ENCODE data around the gene ALS2CL.
"Not testable (repeated sequence)": the region's sequence is repeated elsewhere in the genome, so short reads cannot be mapped to it uniquely, and the experiment has no call there.

The ALS2CL gene, protein sequence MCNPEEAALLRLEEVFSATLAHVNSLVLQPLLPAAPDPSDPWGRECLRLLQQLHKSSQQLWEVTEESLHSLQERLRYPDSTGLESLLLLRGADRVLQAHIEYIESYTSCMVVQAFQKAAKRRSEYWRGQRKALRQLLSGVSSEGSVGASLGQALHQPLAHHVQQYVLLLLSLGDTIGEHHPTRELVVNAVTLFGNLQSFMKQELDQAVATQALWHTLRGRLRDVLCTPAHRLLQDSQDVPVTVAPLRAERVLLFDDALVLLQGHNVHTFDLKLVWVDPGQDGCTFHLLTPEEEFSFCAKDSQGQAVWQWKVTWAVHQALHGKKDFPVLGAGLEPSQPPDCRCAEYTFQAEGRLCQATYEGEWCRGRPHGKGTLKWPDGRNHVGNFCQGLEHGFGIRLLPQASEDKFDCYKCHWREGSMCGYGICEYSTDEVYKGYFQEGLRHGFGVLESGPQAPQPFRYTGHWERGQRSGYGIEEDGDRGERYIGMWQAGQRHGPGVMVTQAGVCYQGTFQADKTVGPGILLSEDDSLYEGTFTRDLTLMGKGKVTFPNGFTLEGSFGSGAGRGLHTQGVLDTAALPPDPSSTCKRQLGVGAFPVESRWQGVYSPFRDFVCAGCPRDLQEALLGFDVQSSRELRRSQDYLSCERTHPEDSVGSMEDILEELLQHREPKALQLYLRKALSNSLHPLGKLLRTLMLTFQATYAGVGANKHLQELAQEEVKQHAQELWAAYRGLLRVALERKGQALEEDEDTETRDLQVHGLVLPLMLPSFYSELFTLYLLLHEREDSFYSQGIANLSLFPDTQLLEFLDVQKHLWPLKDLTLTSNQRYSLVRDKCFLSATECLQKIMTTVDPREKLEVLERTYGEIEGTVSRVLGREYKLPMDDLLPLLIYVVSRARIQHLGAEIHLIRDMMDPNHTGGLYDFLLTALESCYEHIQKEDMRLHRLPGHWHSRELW

DNA sequence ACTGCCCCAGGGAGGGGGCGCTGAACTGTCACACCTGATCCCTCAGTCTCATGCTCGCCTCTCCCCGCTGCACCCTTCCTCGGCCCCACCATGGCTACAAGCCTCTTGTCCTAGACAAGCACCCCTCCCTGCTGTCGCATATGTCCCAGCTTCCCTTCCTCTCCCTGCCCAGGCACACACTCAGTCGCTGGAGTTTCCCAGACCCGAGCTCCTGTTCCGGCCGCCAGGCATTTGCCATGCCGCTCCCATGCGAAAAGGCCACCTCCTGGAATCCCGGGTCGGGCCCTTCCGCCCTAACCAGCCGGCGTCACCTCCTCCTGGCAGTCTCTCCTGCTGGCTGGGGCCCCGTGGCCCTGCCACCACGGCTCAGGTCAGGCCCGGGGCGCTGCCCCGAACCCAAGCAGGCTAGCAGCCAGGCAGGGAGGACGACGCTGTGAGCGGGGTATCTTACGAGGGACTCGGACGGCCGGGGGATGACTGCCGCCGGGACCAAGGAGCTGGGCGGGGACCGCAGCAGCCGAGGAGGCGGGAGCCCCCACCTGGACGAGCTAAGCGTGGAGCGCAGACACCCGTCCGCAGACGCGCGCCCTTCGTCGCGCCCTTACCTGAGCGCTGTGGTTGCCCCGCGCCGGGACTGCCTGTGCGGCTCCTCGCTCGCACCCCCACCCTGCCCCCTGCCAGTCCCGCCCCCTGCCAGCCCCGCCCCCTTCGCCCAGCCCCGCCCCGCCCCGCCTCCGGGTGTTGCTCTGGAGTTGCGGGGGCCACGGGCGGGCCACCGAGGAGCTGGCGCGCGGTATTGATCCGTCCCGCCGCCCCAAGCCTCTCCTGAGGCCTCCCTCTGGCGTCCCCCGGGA, at the start of gene ALS2CL:
Gene ALS2CL (minus strand): TSS at position 642 of the 854 bp plus-strand sequence. CDS start 4,239 bp downstream, outside the sequence.
- DNase-seq (ENCODE audit: low read depth, low spot score), result no peak
- H3K27me3 ChIP-seq (ENCODE audit: control insufficient read depth, insufficient read depth, low read length), result peaks cover 2% of the 10 kb centered on the region; the same call in 1 of the 2 replicates
- no CpG with 5 or more reads among the region's 71 CpGs for WGBS (ENCODE audit: insufficient coverage, insufficient read length)
- no peak within 1 kb of the TSS for H3K27ac ChIP-seq (ENCODE audit: low read length)
- H3K4me1 ChIP-seq (ENCODE audit: control insufficient read depth, insufficient read depth, low read length), result peaks cover 7% of the 10 kb centered on the region
- no peaks in the 10 kb centered on the region for H3K9me3 ChIP-seq (ENCODE audit: control insufficient read depth, insufficient read depth, low read length)
- H3K4me3 ChIP-seq (ENCODE audit: low read length), result peak within 1 kb of the TSS; percentile 55; the same call in 1 of the 2 replicates
- H3K36me3 ChIP-seq (ENCODE audit: control insufficient read depth, insufficient read depth, low read length), result no peaks in the 10 kb centered on the region

GRCh38 chr3:46742992-46743585, 49.6 kb upstream of the ALS2CL start:
- Histone ChIP-seq H3K36me3 (ENCODE audit: control insufficient read depth, insufficient read depth, low read length) (no peaks in the 10 kb centered on the region), H3K4me1 (ENCODE audit: control insufficient read depth, insufficient read depth, low read length) (no peaks in the 10 kb centered on the region), H3K27ac (ENCODE audit: low read length) (no peak overlapping the region), H3K9me3 (ENCODE audit: control insufficient read depth, insufficient read depth, low read length) (no peaks in the 10 kb centered on the region), H3K4me3 (ENCODE audit: low read length) (no peak overlapping the region), H3K27me3 (ENCODE audit: control insufficient read depth, insufficient read depth, low read length) (no peaks in the 10 kb centered on the region)
- WGBS (ENCODE audit: insufficient coverage, insufficient read length), result no CpG with 5 or more reads among the region's 12 CpGs
- DNase-seq (ENCODE audit: low read depth, low spot score), result no peak

- no CpG with 5 or more reads among the region's 3 CpGs for whole genome bisulfite sequencing (ENCODE audit: insufficient coverage, insufficient read length)
- H3K4me1 ChIP-seq (ENCODE audit: control insufficient read depth, insufficient read depth, low read length); H3K4me3 ChIP-seq (ENCODE audit: low read length); H3K27me3 ChIP-seq (ENCODE audit: control insufficient read depth, insufficient read depth, low read length); H3K9me3 ChIP-seq (ENCODE audit: control insufficient read depth, insufficient read depth, low read length); DNase-seq (ENCODE audit: low read depth, low spot score); H3K36me3 ChIP-seq (ENCODE audit: control insufficient read depth, insufficient read depth, low read length); H3K27ac ChIP-seq (ENCODE audit: low read length): not testable (repeated sequence)
These were observed 46.1 kb upstream of the ALS2CL start for GRCh38 chr3:46739565-46739964.

- no peaks in the 10 kb centered on the region for H3K27me3 ChIP-seq (ENCODE audit: control insufficient read depth, insufficient read depth, low read length)
- no peak overlapping the region for H3K4me3 ChIP-seq (ENCODE audit: low read length)
- H3K9me3 ChIP-seq (ENCODE audit: control insufficient read depth, insufficient read depth, low read length), result no peaks in the 10 kb centered on the region
- no CpG with 5 or more reads among the region's 4 CpGs for WGBS (ENCODE audit: insufficient coverage, insufficient read length)
- no peak overlapping the region for H3K27ac ChIP-seq (ENCODE audit: low read length)
- no peaks in the 10 kb centered on the region for H3K36me3 ChIP-seq (ENCODE audit: control insufficient read depth, insufficient read depth, low read length)
- H3K4me1 ChIP-seq (ENCODE audit: control insufficient read depth, insufficient read depth, low read length), result no peaks in the 10 kb centered on the region
- DNase-seq (ENCODE audit: low read depth, low spot score), result no peak
These were observed 43.9 kb upstream of the ALS2CL start for GRCh38 chr3:46737329-46737731.

DNA sequence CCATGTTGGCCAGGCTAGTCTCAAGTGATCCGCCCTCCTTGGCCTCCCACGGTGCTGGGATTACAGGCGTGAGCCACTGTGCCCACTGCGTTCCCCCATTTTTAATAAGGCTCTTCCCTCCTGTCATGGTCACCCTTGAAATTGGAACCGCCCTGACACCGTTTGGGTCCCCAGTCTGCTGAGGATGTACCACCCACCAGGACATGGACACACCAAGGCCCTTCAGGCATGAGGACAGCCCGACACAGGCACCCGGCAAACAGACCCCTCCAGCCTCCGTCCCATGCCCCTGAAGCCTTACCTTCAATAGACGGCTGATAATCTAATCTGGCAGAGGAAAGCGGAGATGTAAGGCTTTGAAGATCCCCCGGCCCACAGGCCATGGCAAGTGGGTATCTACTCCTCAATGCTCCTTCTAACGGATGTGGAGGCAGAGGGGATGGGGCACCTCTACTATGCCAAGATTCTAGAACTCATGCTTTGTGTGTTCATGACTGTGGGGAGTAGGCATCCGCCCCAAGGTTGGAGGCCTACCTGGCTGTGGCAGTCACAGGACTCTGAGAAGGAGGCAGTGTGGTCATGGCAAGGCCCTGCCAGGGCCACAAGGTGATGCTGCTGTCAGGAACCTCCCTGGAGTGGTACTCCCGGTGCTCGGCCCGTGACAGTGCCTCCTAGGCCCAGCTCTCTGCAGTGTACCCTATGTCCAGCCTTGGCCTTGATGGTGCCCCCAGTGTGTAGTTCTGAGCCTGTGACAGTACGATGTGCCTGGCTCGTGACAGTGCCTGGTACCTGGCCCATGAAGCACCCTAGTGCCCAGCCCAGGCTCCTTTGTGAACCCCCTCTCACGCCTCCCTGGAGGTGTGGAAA, 42.8 kb upstream of the ALS2CL start:
- WGBS (ENCODE audit: insufficient coverage, insufficient read length), result no CpG with 5 or more reads among the region's 20 CpGs
- Histone ChIP-seq H3K27me3 (ENCODE audit: control insufficient read depth, insufficient read depth, low read length) (no peaks in the 10 kb centered on the region), H3K9me3 (ENCODE audit: control insufficient read depth, insufficient read depth, low read length) (no peaks in the 10 kb centered on the region), H3K27ac (ENCODE audit: low read length) (no peak overlapping the region), H3K4me3 (ENCODE audit: low read length) (no peak overlapping the region), H3K36me3 (ENCODE audit: control insufficient read depth, insufficient read depth, low read length) (no peaks in the 10 kb centered on the region), H3K4me1 (ENCODE audit: control insufficient read depth, insufficient read depth, low read length) (no peaks in the 10 kb centered on the region)
- no peak for DNase-seq (ENCODE audit: low read depth, low spot score)

DNA sequence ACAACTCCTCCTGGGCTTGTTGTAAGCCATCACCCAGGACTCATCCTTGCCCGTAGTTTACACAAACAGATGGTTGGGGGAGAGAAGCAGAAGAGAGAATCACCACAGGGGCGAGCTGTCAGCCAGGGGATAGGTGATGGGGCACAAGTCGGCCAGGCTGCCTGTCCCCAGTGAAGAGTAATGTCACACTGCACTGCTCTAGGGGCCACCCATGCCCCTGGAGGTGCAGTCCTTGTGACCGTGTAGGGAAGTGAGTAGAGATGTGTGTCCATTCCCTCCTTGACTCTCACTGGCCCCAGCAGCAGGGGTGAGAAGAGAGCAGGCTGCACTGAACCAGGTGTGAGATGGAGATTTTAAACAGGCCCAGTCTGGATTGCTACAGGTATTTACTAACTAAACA, 41.3 kb upstream of the ALS2CL start:
- no peaks in the 10 kb centered on the region for H3K4me1 ChIP-seq (ENCODE audit: control insufficient read depth, insufficient read depth, low read length)
- H3K4me3 ChIP-seq (ENCODE audit: low read length), result no peak overlapping the region
- WGBS (ENCODE audit: insufficient coverage, insufficient read length), result no CpG with 5 or more reads among the region's 4 CpGs

DNA sequence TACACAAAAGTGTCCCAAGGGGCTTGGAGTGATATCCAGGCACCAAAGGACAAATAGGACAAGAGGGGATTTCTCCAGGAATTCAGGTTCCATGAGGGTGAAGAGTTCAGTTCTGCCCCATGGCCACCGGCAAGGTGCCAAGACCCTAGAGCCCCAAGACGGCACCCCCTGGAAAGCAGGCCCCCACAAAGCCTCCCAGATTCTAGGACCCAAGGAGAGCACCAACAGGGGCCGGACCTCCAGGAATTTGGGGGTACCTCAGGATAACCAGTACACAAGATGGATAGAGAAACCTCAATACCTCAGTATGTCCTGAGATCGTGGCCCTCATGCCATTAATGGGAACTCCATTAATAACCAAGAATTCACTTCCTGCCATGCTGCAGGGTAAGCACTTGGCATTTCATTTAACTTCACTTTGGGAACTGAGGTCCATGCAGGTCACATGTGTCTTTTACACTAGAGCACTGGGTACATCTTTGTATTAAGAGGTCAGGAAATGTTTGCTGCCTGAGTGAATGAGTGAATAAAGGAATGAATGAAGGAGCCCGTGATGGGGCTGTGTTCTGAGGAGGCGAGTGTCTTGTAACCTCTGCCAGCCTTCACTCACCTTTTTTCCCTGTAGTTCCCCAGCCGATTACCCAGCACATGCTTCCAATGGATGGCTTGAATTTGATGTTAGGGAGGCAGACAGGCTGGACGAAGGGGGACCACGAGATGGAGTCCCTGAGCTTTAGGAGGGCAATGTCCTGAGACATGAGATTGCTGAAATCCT, 39.7 kb upstream of the ALS2CL start:
- no peaks in the 10 kb centered on the region for H3K9me3 ChIP-seq (ENCODE audit: control insufficient read depth, insufficient read depth, low read length)
- no CpG with 5 or more reads among the region's 9 CpGs for WGBS (ENCODE audit: insufficient coverage, insufficient read length)
- no peak for DNase-seq (ENCODE audit: low read depth, low spot score)

More for the DNA sequence above, 41.3 kb upstream of the ALS2CL start:
- no peaks in the 10 kb centered on the region for H3K9me3 ChIP-seq (ENCODE audit: control insufficient read depth, insufficient read depth, low read length)
- no peaks in the 10 kb centered on the region for H3K36me3 ChIP-seq (ENCODE audit: control insufficient read depth, insufficient read depth, low read length)
- DNase-seq (ENCODE audit: low read depth, low spot score), result no peak
- no peaks in the 10 kb centered on the region for H3K27me3 ChIP-seq (ENCODE audit: control insufficient read depth, insufficient read depth, low read length)
- no peak overlapping the region for H3K27ac ChIP-seq (ENCODE audit: low read length)

DNA sequence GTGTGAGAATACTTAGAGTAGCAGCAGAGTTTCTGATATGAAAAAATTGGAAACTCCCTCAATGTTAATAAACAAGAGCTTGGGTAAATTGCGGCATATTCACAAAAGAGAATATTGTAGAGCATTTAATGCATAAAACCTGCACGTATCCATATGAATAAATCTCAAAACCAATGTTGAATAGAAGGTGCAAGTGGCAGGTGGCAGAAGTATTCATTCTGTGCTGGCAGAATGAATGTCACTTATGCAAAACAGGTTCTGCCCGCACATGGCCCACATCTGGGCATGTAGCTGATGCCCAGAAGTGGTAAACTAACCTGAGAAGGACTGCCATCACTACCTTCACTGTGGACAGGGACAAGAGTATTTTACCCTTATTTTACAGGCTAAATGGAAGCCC, 38.3 kb upstream of the ALS2CL start:
- Histone ChIP-seq H3K4me1 (ENCODE audit: control insufficient read depth, insufficient read depth, low read length) (no peaks in the 10 kb centered on the region), H3K9me3 (ENCODE audit: control insufficient read depth, insufficient read depth, low read length) (no peaks in the 10 kb centered on the region), H3K36me3 (ENCODE audit: control insufficient read depth, insufficient read depth, low read length) (no peaks in the 10 kb centered on the region), H3K27me3 (ENCODE audit: control insufficient read depth, insufficient read depth, low read length) (no peaks in the 10 kb centered on the region), H3K27ac (ENCODE audit: low read length) (no peak overlapping the region), H3K4me3 (ENCODE audit: low read length) (no peak overlapping the region)
- DNase-seq (ENCODE audit: low read depth, low spot score), result no peak
- WGBS (ENCODE audit: insufficient coverage, insufficient read length), result no CpG with 5 or more reads among the region's 3 CpGs

More for the DNA sequence above, 39.7 kb upstream of the ALS2CL start:
- Histone ChIP-seq H3K27me3 (ENCODE audit: control insufficient read depth, insufficient read depth, low read length) (no peaks in the 10 kb centered on the region), H3K4me3 (ENCODE audit: low read length) (no peak overlapping the region), H3K27ac (ENCODE audit: low read length) (no peak overlapping the region), H3K4me1 (ENCODE audit: control insufficient read depth, insufficient read depth, low read length) (no peaks in the 10 kb centered on the region), H3K36me3 (ENCODE audit: control insufficient read depth, insufficient read depth, low read length) (no peaks in the 10 kb centered on the region)
